Measurements from ENCODE around the gene PCSK6.

PCSK6 gene

GRCh38 chr15:101371081-101371480, 118.4 kb downstream of the PCSK6 start:
- TF ChIP-seq TCF12 (IDR thresholded peaks at IDR 0.05; ENCODE audit: low read depth), result no peak
- TF ChIP-seq, protein P1, sequence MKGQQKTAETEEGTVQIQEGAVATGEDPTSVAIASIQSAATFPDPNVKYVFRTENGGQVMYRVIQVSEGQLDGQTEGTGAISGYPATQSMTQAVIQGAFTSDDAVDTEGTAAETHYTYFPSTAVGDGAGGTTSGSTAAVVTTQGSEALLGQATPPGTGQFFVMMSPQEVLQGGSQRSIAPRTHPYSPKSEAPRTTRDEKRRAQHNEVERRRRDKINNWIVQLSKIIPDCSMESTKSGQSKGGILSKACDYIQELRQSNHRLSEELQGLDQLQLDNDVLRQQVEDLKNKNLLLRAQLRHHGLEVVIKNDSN (IDR thresholded peaks at IDR 0.05), result no peak
- TF ChIP-seq EGR1 (IDR thresholded peaks at IDR 0.05), result no peak
- no peak for TF ChIP-seq YY1 (IDR thresholded peaks at IDR 0.05; ENCODE audit: low read depth)
- no peak for TF ChIP-seq CEBPB (IDR thresholded peaks at IDR 0.05)
- TF ChIP-seq NFIC (IDR thresholded peaks at IDR 0.05), result no peak

DNA sequence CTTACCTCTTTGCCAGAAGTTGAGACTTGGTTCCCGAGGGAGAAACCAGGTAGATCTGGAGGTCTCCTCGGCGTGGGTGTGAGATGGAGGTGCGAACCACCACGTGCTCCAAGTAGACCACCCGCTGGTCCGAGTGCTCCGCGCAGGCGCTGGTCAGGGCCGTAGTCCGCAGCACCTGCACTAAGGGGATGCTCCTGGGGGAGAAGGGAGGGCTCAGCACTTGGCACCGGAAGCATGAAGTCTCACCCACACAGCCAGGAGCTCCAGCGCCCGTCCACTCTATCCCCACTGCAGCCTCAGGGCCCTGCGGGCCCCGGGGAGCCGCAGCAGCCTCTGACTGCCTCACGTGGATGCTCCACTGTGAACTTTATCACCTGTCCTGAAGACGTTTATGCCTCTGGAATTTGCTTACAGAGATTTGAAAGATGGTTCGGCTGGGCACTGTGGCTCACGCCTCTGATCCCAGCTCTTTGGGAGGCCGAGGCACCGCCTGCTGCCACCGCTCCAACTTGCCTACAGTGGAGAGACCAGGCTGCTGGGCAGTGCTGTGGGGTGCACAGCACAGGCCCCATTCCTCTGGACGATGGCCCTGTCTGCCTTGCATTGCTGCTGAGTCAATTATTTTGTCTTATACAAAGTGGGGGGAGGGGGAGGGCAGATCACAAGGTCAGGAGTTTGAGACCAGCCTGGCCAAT, 119.0 kb downstream of the PCSK6 start:
- TF ChIP-seq NFIC (IDR thresholded peaks at IDR 0.05), result no peak
- TF ChIP-seq RAD21 (IDR thresholded peaks at IDR 0.05; ENCODE audit: low read depth), result no peak
- TF ChIP-seq TEAD4 (IDR thresholded peaks at IDR 0.05), result no peak
- no peak for TF ChIP-seq CREB1 (IDR thresholded peaks at IDR 0.05; ENCODE audit: low read depth)
- no peak for TF ChIP-seq MAX (IDR thresholded peaks at IDR 0.05)
- TF ChIP-seq ZBTB7A (IDR thresholded peaks at IDR 0.05; ENCODE audit: low read depth), result no peak

DNA sequence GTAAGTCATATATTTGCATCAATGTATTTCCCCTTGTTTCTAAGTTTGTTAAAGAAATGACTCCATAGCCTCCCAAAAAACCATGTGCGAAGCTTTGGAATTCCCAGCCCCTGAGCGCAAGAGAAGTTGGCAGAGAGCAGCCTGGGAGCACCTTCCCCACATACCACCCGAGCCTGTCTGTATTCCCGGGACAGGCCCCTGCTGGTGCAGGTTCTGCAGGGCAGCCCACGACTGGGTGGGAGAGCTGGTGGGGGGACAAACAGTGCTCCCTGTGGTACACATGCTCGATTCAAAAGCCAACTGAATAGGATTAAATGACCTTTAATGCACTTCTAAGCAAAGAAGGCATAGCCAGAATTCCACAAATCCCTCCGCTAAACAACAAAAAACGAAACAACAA, 119.8 kb downstream of the PCSK6 start:
- TF ChIP-seq EGR1 (IDR thresholded peaks at IDR 0.05) (no peak), NFIC (IDR thresholded peaks at IDR 0.05) (no peak), EP300 (IDR thresholded peaks at IDR 0.05; ENCODE audit: borderline replicate concordance) (no peak), CREB1 (IDR thresholded peaks at IDR 0.05; ENCODE audit: low read depth) (no peak), YY1 (IDR thresholded peaks at IDR 0.05; ENCODE audit: low read depth) (no peak), FOXM1 (IDR thresholded peaks at IDR 0.05; ENCODE audit: borderline replicate concordance, low read depth) (no peak), TCF12 (IDR thresholded peaks at IDR 0.05; ENCODE audit: low read depth) (no peak)

GRCh38 chr15:101368861-101369642, 120.5 kb downstream of the PCSK6 start:
- TF ChIP-seq, protein P1 (IDR thresholded peaks at IDR 0.05), result no peak
- TF ChIP-seq TAF1 (IDR thresholded peaks at IDR 0.05; ENCODE audit: low read depth) (no peak), RAD21 (IDR thresholded peaks at IDR 0.05; ENCODE audit: low read depth) (no peak), ZBTB7A (IDR thresholded peaks at IDR 0.05; ENCODE audit: low read depth) (no peak), EP300 (IDR thresholded peaks at IDR 0.05; ENCODE audit: borderline replicate concordance) (no peak), NFIC (IDR thresholded peaks at IDR 0.05) (no peak), CREB1 (IDR thresholded peaks at IDR 0.05; ENCODE audit: low read depth) (no peak), TEAD4 (IDR thresholded peaks at IDR 0.05) (no peak), CEBPB (IDR thresholded peaks at IDR 0.05) (no peak), REST (IDR thresholded peaks at IDR 0.05; ENCODE audit: low read depth) (no peak), YY1 (IDR thresholded peaks at IDR 0.05; ENCODE audit: low read depth) (no peak), TCF12 (IDR thresholded peaks at IDR 0.05; ENCODE audit: low read depth) (no peak), FOXM1 (IDR thresholded peaks at IDR 0.05; ENCODE audit: borderline replicate concordance, low read depth) (no peak)

DNA sequence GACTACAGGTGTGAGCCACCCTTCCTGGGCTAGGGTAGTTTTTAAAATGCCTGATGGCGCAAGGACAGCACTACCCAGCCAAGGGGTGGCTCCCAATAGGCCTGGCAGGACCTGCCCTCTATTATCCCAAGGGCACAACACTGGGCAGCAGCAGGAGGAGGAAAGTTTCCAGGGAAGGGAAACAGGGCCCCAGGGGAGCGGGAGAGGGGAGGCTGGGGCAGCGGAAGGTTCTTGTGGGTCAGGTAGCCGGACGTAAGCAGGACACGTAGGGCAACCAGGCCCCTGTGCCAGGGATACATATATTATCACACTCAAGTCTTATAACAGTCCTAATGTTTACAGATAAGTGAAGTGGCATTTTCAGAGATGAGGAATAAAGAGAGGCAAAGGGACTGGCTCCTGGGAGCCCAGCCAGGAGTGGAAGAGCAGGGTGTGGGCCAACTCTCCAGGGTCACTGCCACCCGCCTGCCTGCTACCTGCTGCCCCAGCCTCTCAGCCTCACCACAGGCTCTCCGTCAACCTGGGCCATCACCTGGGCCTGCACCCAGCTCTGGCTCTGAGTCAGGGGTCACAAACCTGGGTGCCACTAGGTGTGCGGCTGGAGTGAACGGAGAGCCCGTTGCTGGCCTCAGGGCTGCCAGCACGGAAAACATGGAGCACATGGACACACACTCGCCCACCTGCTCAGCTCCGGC, 121.3 kb downstream of the PCSK6 start:
- TF ChIP-seq ZBTB7A (IDR thresholded peaks at IDR 0.05; ENCODE audit: low read depth), result no peak
- TF ChIP-seq FOXM1 (IDR thresholded peaks at IDR 0.05; ENCODE audit: borderline replicate concordance, low read depth), result no peak

GRCh38 chr15:101366853-101367252, 122.7 kb downstream of the PCSK6 start:
- TF ChIP-seq CREB1 (IDR thresholded peaks at IDR 0.05; ENCODE audit: low read depth) (no peak), FOXM1 (IDR thresholded peaks at IDR 0.05; ENCODE audit: borderline replicate concordance, low read depth) (no peak), NFIC (IDR thresholded peaks at IDR 0.05) (no peak), EGR1 (IDR thresholded peaks at IDR 0.05) (no peak), CEBPB (IDR thresholded peaks at IDR 0.05) (no peak), RAD21 (IDR thresholded peaks at IDR 0.05; ENCODE audit: low read depth) (no peak), YY1 (IDR thresholded peaks at IDR 0.05; ENCODE audit: low read depth) (no peak), EP300 (IDR thresholded peaks at IDR 0.05; ENCODE audit: borderline replicate concordance) (no peak), ZBTB7A (IDR thresholded peaks at IDR 0.05; ENCODE audit: low read depth) (no peak), TCF12 (IDR thresholded peaks at IDR 0.05; ENCODE audit: low read depth) (no peak), MAX (IDR thresholded peaks at IDR 0.05) (no peak), REST (IDR thresholded peaks at IDR 0.05; ENCODE audit: low read depth) (no peak), TEAD4 (IDR thresholded peaks at IDR 0.05) (no peak), TAF1 (IDR thresholded peaks at IDR 0.05; ENCODE audit: low read depth) (no peak)
- TF ChIP-seq, protein P1 (IDR thresholded peaks at IDR 0.05), result no peak

All from Ishikawa (cell line).